Hematopoietic multipotent progenitor cell treated with erythropoietin and hydrocortisone succinate and interleukin-3 and kit ligand, for 15 days (in vitro differentiated cells): ENCODE data around the gene ASPRV1.

ENCODE experiments used
- DNase-seq: peaks from one replicate; pipeline ENCODE4 v3.0.0-alpha.2; 2015; ENCODE audit warnings: low spot score

ASPRV1 gene

GRCh38 chr2:69940691-69941090, 20.7 kb downstream of the ASPRV1 start:
- no peak for DNase-seq

- DNase-seq, result no peak
Observed at GRCh38 chr2:69939722-69940121, 21.7 kb downstream of the ASPRV1 start.

GRCh38 chr2:69937968-69938367, 23.5 kb downstream of the ASPRV1 start:
- no peak for DNase-seq

GRCh38 chr2:69936906-69937305, 24.5 kb downstream of the ASPRV1 start:
- no peak for DNase-seq

GRCh38 chr2:69935011-69935410, 26.4 kb downstream of the ASPRV1 start:
- DNase-seq, result no peak

GRCh38 chr2:69934614-69934908, 26.9 kb downstream of the ASPRV1 start:
- DNase-seq, result no peak

GRCh38 chr2:69933839-69934613, 27.4 kb downstream of the ASPRV1 start:
- peak; percentile 17 for DNase-seq

GRCh38 chr2:69933254-69933828, 28.1 kb downstream of the ASPRV1 start:
- DNase-seq, result no peak

- DNase-seq, result no peak
Observed at GRCh38 chr2:69932596-69932922, 28.9 kb downstream of the ASPRV1 start.

- DNase-seq, result no peak
Observed at GRCh38 chr2:69931832-69932595, 29.4 kb downstream of the ASPRV1 start.

- no peak for DNase-seq
Observed at GRCh38 chr2:69926849-69927515, 34.4 kb downstream of the ASPRV1 start.

- no peak for DNase-seq
Observed at GRCh38 chr2:69923116-69923515, 38.3 kb downstream of the ASPRV1 start.

GRCh38 chr2:69918401-69918800, 43.0 kb downstream of the ASPRV1 start:
- no peak for DNase-seq

GRCh38 chr2:69917852-69918251, 43.6 kb downstream of the ASPRV1 start:
- no peak for DNase-seq

GRCh38 chr2:69916106-69916505, 45.3 kb downstream of the ASPRV1 start:
- DNase-seq, result no peak

- peak; percentile 19 for DNase-seq
Observed at GRCh38 chr2:69914950-69915945, 46.2 kb downstream of the ASPRV1 start, which contains the start of gene MXD1. MXD1 (plus strand) TSS chr2:69915109; CDS start chr2:69915331, 222 bp downstream.

- DNase-seq, result peak; percentile 100
Observed at GRCh38 chr2:69914164-69914949, 47.1 kb downstream of the ASPRV1 start.

GRCh38 chr2:69911985-69912563, 49.4 kb downstream of the ASPRV1 start:
- DNase-seq, result peak; percentile 83
